ENCODE results near the gene REXO5. TPM values are rescaled to one million over a fixed set of nuclear protein-coding genes. Genes with fewer than 3 reads are reported as not detected.

REXO5 gene
- total RNA-seq, 1 experiment from 2014 or later, result 6.7 TPM

DNA sequence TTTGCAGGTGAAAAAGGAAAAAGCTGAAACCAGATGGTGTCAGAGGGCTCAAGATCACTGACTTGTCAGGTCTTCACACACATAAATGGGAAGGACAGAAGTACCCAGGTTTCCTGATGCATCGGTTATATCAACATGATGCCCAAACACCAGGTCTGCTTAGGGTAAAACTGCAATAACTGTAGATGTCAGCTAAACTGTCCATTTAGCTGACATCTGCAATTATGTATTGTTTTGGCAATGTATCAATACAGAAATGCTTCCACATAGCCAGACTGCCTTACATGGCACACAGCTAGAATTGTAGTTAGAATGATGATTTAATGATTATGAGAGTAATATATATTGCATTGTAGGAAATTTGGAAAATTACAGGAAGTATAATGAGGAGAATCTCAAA lies 37.5 kb upstream of the REXO5 start:
- Mint-ChIP-seq H3K4me3 (no peak overlapping the region), H3K27me3 (ENCODE audit: low read depth) (0 out of 2 replicates have a peak, but pooled peaks cover 3% of the 10 kb centered on the region), H3K27ac (no peak overlapping the region), H3K4me1 (peaks cover 8 to 10% of the 10 kb centered on the region in 2 experiments), H3K9me3 (no peaks in the 10 kb centered on the region), H3K36me3 (ENCODE audit: insufficient read depth in 1 of 3, low read depth in 3 of 3) (no peaks in the 10 kb centered on the region)
- Histone ChIP-seq H2BK15ac (ENCODE audit: low read depth, low read length) (no peak overlapping the region), H2AK5ac (ENCODE audit: insufficient read length, low read length) (no peak overlapping the region), H3K79me1 (ENCODE audit: insufficient read depth, low read depth, low read length, poor library complexity, severe bottlenecking) (no peaks in the 10 kb centered on the region), H3K14ac (ENCODE audit: insufficient read depth, low read length) (no peak overlapping the region), H3K27me3 (ENCODE audit: insufficient read depth, low read length) (no peaks in the 10 kb centered on the region), H3K56ac (ENCODE audit: insufficient read length, low read depth, low read length) (no peak overlapping the region), H3K79me2 (ENCODE audit: insufficient read depth, low read length) (no peaks in the 10 kb centered on the region), H3T11ph (ENCODE audit: low read length) (no peak overlapping the region), H4K5ac (ENCODE audit: insufficient read length, low read depth, low read length) (no peak overlapping the region), H4K91ac (ENCODE audit: insufficient read length, low read depth, low read length) (no peak overlapping the region), H2AFZ (ENCODE audit: low read length) (no peak overlapping the region), H2BK20ac (ENCODE audit: low read depth, low read length, poor library complexity, severe bottlenecking) (no peak overlapping the region), H3K9me3 (ENCODE audit: control insufficient read depth, low read depth, low read length) (no peaks in the 10 kb centered on the region), H3K9ac (ENCODE audit: extremely low read depth, insufficient read length, low read length) (no peak overlapping the region), H3K18ac (ENCODE audit: insufficient read length, low read depth, low read length) (no peak overlapping the region), H2BK5ac (ENCODE audit: insufficient read length, low read length) (no peak overlapping the region), H3K23ac (ENCODE audit: insufficient read length, low read depth, low read length) (no peak overlapping the region), H2BK12ac (ENCODE audit: insufficient read length, low read depth, low read length) (no peak overlapping the region), H3K4ac (ENCODE audit: low read depth, low read length) (no peak overlapping the region), H2BK120ac (ENCODE audit: low read depth, low read length, poor library complexity, severe bottlenecking) (no peak overlapping the region), H3K4me2 (ENCODE audit: insufficient read depth, insufficient read length, low read length) (no peak overlapping the region), H4K8ac (replicated peaks; ENCODE audit: insufficient read length, low read depth, low read length) (no peak overlapping the region), H3K4me1 (ENCODE audit: insufficient read depth, low read length) (no peaks in the 10 kb centered on the region), H3K23me2 (ENCODE audit: insufficient read length, low read depth, low read length, poor library complexity, severe bottlenecking) (no peaks in the 10 kb centered on the region), H3K27ac (ENCODE audit: insufficient read length, low read depth, low read length) (no peak overlapping the region), H4K20me1 (ENCODE audit: control insufficient read depth, insufficient read depth, insufficient read length) (no peaks in the 10 kb centered on the region)
- no peak for DNase-seq
- no CpG with 5 or more reads among the region's 1 CpG for WGBS (ENCODE audit: extremely low coverage, insufficient read length, low lambda C conversion rate)
- TF ChIP-seq, protein P1, sequence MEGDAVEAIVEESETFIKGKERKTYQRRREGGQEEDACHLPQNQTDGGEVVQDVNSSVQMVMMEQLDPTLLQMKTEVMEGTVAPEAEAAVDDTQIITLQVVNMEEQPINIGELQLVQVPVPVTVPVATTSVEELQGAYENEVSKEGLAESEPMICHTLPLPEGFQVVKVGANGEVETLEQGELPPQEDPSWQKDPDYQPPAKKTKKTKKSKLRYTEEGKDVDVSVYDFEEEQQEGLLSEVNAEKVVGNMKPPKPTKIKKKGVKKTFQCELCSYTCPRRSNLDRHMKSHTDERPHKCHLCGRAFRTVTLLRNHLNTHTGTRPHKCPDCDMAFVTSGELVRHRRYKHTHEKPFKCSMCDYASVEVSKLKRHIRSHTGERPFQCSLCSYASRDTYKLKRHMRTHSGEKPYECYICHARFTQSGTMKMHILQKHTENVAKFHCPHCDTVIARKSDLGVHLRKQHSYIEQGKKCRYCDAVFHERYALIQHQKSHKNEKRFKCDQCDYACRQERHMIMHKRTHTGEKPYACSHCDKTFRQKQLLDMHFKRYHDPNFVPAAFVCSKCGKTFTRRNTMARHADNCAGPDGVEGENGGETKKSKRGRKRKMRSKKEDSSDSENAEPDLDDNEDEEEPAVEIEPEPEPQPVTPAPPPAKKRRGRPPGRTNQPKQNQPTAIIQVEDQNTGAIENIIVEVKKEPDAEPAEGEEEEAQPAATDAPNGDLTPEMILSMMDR (conservative IDR thresholded peaks at IDR 0.05), result no peak

Measured in H9 (cell line).